Measurements from ENCODE around the gene SCAANT1.

Gene SCAANT1

GRCh38 chr3:63864008-63864964 is 47.9 kb downstream of the SCAANT1 start:
- DNase-seq (ENCODE audit: extremely low read depth in 1 of 2, low read depth in 1 of 2): peak; percentile 32 to 39

- peak; percentile 31 to 39 for DNase-seq (ENCODE audit: extremely low read depth in 1 of 2, low read depth in 1 of 2)
Observed at GRCh38 chr3:63863150-63864007, 48.8 kb downstream of the SCAANT1 start, which contains the start of the genes ATXN7 and THOC7. ATXN7 (plus strand) TSS chr3:63863867; CDS start chr3:63912599, 48,732 bp downstream. THOC7 (minus strand) TSS chr3:63863805; CDS start chr3:63863790, 15 bp downstream.

GRCh38 chr3:63862804-63863149 is 49.4 kb downstream of the SCAANT1 start:
- no peak for DNase-seq (ENCODE audit: extremely low read depth in 1 of 2, low read depth in 1 of 2)
